HepG2 (cell line): Measurements from ENCODE around the gene HEXD. TPM values are rescaled to one million over a fixed set of nuclear protein-coding genes. Genes with fewer than 3 reads are reported as not detected.

ENCODE experiments used
- FOXA3 ChIP-seq: IDR thresholded peaks from 2 replicates; pipeline ENCODE4 v1.6.1; 2016; ENCODE audit warnings: missing genetic modification reagents, missing compliant biosample characterization
- KAT7 ChIP-seq: IDR thresholded peaks from 2 replicates; pipeline ENCODE4 v1.6.1; 2018; ENCODE audit warnings: borderline replicate concordance, missing compliant biosample characterization
- MXI1 ChIP-seq: IDR thresholded peaks from 3 replicates; pipeline ENCODE4 v1.6.1; 2012; ENCODE audit warnings: low read depth, low read length, inconsistent platforms, borderline replicate concordance
- NFKB2 ChIP-seq: sonication (generic); formaldehyde crosslinking; IDR thresholded peaks from 2 replicates; pipeline ENCODE4 v1.4.0; 2020; ENCODE audit warnings: missing genetic modification reagents, borderline replicate concordance
- NFKBIZ ChIP-seq: IDR thresholded peaks from 2 replicates; pipeline ENCODE4 v1.6.1; 2018; ENCODE audit warnings: missing genetic modification reagents, missing compliant biosample characterization
- NKX3-1 ChIP-seq: sonication (generic); formaldehyde crosslinking; IDR thresholded peaks from 2 replicates; pipeline ENCODE4 v1.5.0; 2020; ENCODE audit warnings: missing genetic modification reagents
- POGZ ChIP-seq: sonication (generic); formaldehyde crosslinking; IDR thresholded peaks from 2 replicates; pipeline ENCODE4 v1.4.0; 2020; ENCODE audit warnings: mild to moderate bottlenecking, missing genetic modification reagents
- SMAD3 ChIP-seq: sonication (generic); formaldehyde crosslinking; IDR thresholded peaks from 2 replicates; pipeline ENCODE4 v1.4.0; 2020; ENCODE audit warnings: missing genetic modification reagents
- SP4 ChIP-seq: sonication (generic); formaldehyde crosslinking; IDR thresholded peaks from 2 replicates; pipeline ENCODE4 v1.8.1; 2023; ENCODE audit warnings: mild to moderate bottlenecking, missing genetic modification reagents
- SPEN ChIP-seq: sonication (generic); formaldehyde crosslinking; IDR thresholded peaks from 2 replicates; pipeline ENCODE4 v1.5.1; 2020; ENCODE audit warnings: low read depth, mild to moderate bottlenecking, missing genetic modification reagents
- SUZ12 ChIP-seq: fragments of 150-350 bp; IDR thresholded peaks from 2 replicates; pipeline ENCODE4 v1.6.1; 2014; ENCODE audit warnings: low read depth, low read length
- ZBTB7A ChIP-seq: sonication (generic); formaldehyde crosslinking; IDR thresholded peaks from 2 replicates; pipeline ENCODE4 v1.8.0; 2022; ENCODE audit warnings: mild to moderate bottlenecking, missing genetic modification reagents
- ZMAT3 ChIP-seq: sonication (generic); formaldehyde crosslinking; conservative IDR thresholded peaks from 2 replicates; pipeline ENCODE4 v1.7.0; 2021; ENCODE audit warnings: missing genetic modification reagents
- ZNF282 ChIP-seq: fragments of 450-650 bp; IDR thresholded peaks from 2 replicates; pipeline ENCODE4 v1.6.1; 2018; ENCODE audit not compliant: partially characterized antibody
- ZNF326 ChIP-seq: sonication (generic); formaldehyde crosslinking; IDR thresholded peaks from 2 replicates; pipeline ENCODE4 v1.4.0; 2020; ENCODE audit warnings: missing genetic modification reagents, borderline replicate concordance
- ZNF354B ChIP-seq: sonication (generic); formaldehyde crosslinking; IDR thresholded peaks from 2 replicates; pipeline ENCODE4 v1.8.0; 2022; ENCODE audit warnings: mild to moderate bottlenecking, missing genetic modification reagents
- ZNF556 ChIP-seq: sonication (generic); formaldehyde crosslinking; IDR thresholded peaks from 2 replicates; pipeline ENCODE4 v1.4.0; 2020; ENCODE audit warnings: mild to moderate bottlenecking, missing genetic modification reagents, borderline replicate concordance
- ZNF790 ChIP-seq: sonication (generic); formaldehyde crosslinking; IDR thresholded peaks from 2 replicates; pipeline ENCODE4 v1.8.0; 2022; ENCODE audit warnings: missing genetic modification reagents, mild to moderate bottlenecking, borderline replicate concordance
- polyA plus RNA-seq, 8 experiments: library from polyadenylated mRNA; depleted of rRNA in 3 of 8; stranded (reverse) in 7 of 8; unstranded in 1 of 8; fragments of >200 nt; fragmentation: Illumina TruSeq in 4 of 8; extraction: Trizol in 4 of 8; gene quantifications; 2 replicates each; pipeline versions ENCODE4 v1.2.1 to v1.2.3, GENCODE V29; 2011 to 2016; ENCODE audit warnings: low read depth in 4 of 8, missing spikeins in 1 of 8, mixed read lengths in 1 of 8; ENCODE audit not compliant: insufficient read depth in 1 of 8
- total RNA-seq, 5 experiments: library from RNA; depleted of rRNA; stranded (reverse); fragments of >200 nt; fragmentation: Illumina TruSeq; extraction: Trizol; gene quantifications; 2 replicates each; pipeline ENCODE4 v1.2.3, GENCODE V29; 2016; ENCODE audit warnings: low read depth in 1 of 5
- TF ChIP-seq, protein P1 (sequence below): sonication (generic); formaldehyde crosslinking; IDR thresholded peaks from 2 replicates; pipeline ENCODE4 v1.4.0; 2020; ENCODE audit warnings: missing genetic modification reagents
- TF ChIP-seq, protein P2 (sequence below): sonication (generic); formaldehyde crosslinking; IDR thresholded peaks from 2 replicates; pipeline ENCODE4 v1.4.0; 2020; ENCODE audit warnings: mild to moderate bottlenecking, low read depth, missing genetic modification reagents
- TF ChIP-seq, protein P3 (sequence below): sonication (generic); formaldehyde crosslinking; IDR thresholded peaks from 2 replicates; pipeline ENCODE4 v1.5.0; 2020; ENCODE audit warnings: missing genetic modification reagents
- TF ChIP-seq, protein P4 (sequence below): sonication (generic); formaldehyde crosslinking; IDR thresholded peaks from 2 replicates; pipeline ENCODE4 v1.4.0; 2020; ENCODE audit warnings: missing genetic modification reagents, borderline replicate concordance

The HEXD gene
- total and polyA plus RNA-seq, 2 of the 13 experiments (the other 11 are each of a cell fraction or from before 2014, with no cell fraction given) = 22.3 to 41.8 TPM

GRCh38 chr17:82388223-82388921 lies 29.8 kb upstream of the HEXD start (continued):
- TF ChIP-seq SPEN (CRISPR knock-in tag) (peak; percentile 69), ZNF282 (no peak), NFKB2 (CRISPR knock-in tag) (0 out of 2 replicates have a peak, but pooled peaks have one; percentile 42), ZNF556 (CRISPR knock-in tag) (no peak), ZBTB7A (CRISPR knock-in tag) (no peak), SMAD3 (CRISPR knock-in tag) (no peak), ZNF790 (CRISPR knock-in tag) (no peak), MXI1 (peak; percentile 87), SP4 (CRISPR knock-in tag) (peak; percentile 74), NFKBIZ (CRISPR knock-in tag) (peak; percentile 58; the same call in 1 of the 2 replicates), ZNF354B (CRISPR knock-in tag) (no peak), ZMAT3 (peak; percentile 56; the same call in 1 of the 2 replicates), FOXA3 (peak; percentile 39), ZNF326 (no peak), POGZ (CRISPR knock-in tag) (no peak), KAT7 (CRISPR knock-in tag) (no peak), NKX3-1 (CRISPR knock-in tag) (no peak), SUZ12 (no peak)
- TF ChIP-seq, protein P1, sequence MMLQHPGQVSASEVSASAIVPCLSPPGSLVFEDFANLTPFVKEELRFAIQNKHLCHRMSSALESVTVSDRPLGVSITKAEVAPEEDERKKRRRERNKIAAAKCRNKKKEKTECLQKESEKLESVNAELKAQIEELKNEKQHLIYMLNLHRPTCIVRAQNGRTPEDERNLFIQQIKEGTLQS (CRISPR knock-in tag) = peak; percentile 13; the same call in 1 of the 2 replicates
- TF ChIP-seq, protein P2, sequence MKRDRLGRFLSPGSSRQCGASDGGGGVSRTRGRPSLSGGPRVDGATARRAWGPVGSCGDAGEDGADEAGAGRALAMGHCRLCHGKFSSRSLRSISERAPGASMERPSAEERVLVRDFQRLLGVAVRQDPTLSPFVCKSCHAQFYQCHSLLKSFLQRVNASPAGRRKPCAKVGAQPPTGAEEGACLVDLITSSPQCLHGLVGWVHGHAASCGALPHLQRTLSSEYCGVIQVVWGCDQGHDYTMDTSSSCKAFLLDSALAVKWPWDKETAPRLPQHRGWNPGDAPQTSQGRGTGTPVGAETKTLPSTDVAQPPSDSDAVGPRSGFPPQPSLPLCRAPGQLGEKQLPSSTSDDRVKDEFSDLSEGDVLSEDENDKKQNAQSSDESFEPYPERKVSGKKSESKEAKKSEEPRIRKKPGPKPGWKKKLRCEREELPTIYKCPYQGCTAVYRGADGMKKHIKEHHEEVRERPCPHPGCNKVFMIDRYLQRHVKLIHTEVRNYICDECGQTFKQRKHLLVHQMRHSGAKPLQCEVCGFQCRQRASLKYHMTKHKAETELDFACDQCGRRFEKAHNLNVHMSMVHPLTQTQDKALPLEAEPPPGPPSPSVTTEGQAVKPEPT (CRISPR knock-in tag) = no peak
- TF ChIP-seq, protein P3, sequence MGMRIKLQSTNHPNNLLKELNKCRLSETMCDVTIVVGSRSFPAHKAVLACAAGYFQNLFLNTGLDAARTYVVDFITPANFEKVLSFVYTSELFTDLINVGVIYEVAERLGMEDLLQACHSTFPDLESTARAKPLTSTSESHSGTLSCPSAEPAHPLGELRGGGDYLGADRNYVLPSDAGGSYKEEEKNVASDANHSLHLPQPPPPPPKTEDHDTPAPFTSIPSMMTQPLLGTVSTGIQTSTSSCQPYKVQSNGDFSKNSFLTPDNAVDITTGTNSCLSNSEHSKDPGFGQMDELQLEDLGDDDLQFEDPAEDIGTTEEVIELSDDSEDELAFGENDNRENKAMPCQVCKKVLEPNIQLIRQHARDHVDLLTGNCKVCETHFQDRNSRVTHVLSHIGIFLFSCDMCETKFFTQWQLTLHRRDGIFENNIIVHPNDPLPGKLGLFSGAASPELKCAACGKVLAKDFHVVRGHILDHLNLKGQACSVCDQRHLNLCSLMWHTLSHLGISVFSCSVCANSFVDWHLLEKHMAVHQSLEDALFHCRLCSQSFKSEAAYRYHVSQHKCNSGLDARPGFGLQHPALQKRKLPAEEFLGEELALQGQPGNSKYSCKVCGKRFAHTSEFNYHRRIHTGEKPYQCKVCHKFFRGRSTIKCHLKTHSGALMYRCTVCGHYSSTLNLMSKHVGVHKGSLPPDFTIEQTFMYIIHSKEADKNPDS (CRISPR knock-in tag) = no peak
- TF ChIP-seq, protein P4, sequence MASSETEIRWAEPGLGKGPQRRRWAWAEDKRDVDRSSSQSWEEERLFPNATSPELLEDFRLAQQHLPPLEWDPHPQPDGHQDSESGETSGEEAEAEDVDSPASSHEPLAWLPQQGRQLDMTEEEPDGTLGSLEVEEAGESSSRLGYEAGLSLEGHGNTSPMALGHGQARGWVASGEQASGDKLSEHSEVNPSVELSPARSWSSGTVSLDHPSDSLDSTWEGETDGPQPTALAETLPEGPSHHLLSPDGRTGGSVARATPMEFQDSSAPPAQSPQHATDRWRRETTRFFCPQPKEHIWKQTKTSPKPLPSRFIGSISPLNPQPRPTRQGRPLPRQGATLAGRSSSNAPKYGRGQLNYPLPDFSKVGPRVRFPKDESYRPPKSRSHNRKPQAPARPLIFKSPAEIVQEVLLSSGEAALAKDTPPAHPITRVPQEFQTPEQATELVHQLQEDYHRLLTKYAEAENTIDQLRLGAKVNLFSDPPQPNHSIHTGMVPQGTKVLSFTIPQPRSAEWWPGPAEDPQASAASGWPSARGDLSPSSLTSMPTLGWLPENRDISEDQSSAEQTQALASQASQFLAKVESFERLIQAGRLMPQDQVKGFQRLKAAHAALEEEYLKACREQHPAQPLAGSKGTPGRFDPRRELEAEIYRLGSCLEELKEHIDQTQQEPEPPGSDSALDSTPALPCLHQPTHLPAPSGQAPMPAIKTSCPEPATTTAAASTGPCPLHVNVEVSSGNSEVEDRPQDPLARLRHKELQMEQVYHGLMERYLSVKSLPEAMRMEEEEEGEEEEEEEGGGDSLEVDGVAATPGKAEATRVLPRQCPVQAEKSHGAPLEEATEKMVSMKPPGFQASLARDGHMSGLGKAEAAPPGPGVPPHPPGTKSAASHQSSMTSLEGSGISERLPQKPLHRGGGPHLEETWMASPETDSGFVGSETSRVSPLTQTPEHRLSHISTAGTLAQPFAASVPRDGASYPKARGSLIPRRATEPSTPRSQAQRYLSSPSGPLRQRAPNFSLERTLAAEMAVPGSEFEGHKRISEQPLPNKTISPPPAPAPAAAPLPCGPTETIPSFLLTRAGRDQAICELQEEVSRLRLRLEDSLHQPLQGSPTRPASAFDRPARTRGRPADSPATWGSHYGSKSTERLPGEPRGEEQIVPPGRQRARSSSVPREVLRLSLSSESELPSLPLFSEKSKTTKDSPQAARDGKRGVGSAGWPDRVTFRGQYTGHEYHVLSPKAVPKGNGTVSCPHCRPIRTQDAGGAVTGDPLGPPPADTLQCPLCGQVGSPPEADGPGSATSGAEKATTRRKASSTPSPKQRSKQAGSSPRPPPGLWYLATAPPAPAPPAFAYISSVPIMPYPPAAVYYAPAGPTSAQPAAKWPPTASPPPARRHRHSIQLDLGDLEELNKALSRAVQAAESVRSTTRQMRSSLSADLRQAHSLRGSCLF (CRISPR knock-in tag) = no peak
